ENCODE measurements around the gene CHMP2A.

GRCh38 chr19:58563823-58564222 is 8.9 kb upstream of the CHMP2A start:
- TF ChIP-seq CTCF (IDR thresholded peaks at IDR 0.05), result no peak
- no peak for TF ChIP-seq POLR2A (IDR thresholded peaks at IDR 0.05)
- TF ChIP-seq POLR2AphosphoS5 (IDR thresholded peaks at IDR 0.05), result no peak

Measured in breast epithelium (tissue), 3 donors.